Mammary epithelial cell (primary cell): Measurements from ENCODE around the gene ST6GALNAC3.

Experiments
- CTCF ChIP-seq, 2 donors: IDR thresholded peaks in 1 of 2; conservative IDR thresholded peaks in 1 of 2; 2 replicates each; pipeline ENCODE4 v1.5.1; 2011 to 2012; ENCODE audit warnings: inconsistent platforms in 2 of 2, low read length in 2 of 2, mild to moderate bottlenecking in 2 of 2, control low read depth in 1 of 2, low read depth in 1 of 2; ENCODE audit not compliant: insufficient read depth in 1 of 2; ENCODE audit errors: extremely low read depth in 1 of 2
- EZH2 ChIP-seq: IDR thresholded peaks from 2 replicates; pipeline ENCODE4 v1.6.1; 2012; ENCODE audit warnings: low read length, inconsistent platforms, borderline replicate concordance

GRCh38 chr1:76408303-76408702 is 333.8 kb downstream of the ST6GALNAC3 start:
- no peak for TF ChIP-seq EZH2
- TF ChIP-seq CTCF (conservative IDR thresholded peaks at IDR 0.05 in 1 of 2, IDR thresholded peaks at IDR 0.05 in 1 of 2; ENCODE audit: extremely low read depth in 1 of 2, insufficient read depth in 1 of 2, low read depth in 1 of 2, low read length in 2 of 2): no peak
